NT2/D1 (cell line): Measurements from ENCODE around the gene TMEM115.

ENCODE experiments used
- SUZ12 ChIP-seq: IDR thresholded peaks from 2 replicates; pipeline ENCODE4 v1.6.1; 2011; ENCODE audit not compliant: insufficient read length, insufficient read depth; ENCODE audit errors: extremely low read depth
- YY1 ChIP-seq: IDR thresholded peaks from 2 replicates; pipeline ENCODE4 v1.6.1; 2011; ENCODE audit not compliant: insufficient read length, insufficient read depth
- ZNF274 ChIP-seq: IDR thresholded peaks from 2 replicates; pipeline ENCODE4 v1.6.1; 2011; ENCODE audit warnings: mild to moderate bottlenecking, low read depth, low read length

DNA sequence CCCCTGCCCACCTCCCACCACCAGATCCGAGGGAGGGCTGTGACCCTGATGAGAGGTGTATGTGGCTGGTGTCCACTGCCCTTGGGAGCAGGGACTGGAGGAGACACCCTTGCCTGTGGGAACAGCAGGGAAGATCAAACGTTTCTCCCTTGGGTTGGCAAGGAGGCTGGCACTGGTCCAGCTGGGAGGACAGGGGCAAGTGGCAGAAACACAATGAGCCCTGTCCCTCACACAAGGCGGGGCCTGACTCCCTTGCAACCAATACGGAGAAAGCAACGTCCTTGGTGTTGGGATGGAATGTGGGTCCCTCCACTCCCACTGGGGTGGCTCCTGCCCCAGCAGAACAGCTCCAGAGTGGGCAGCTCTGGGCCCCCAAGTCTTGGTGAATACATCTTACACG is 42.0 kb downstream of the TMEM115 start:
- TF ChIP-seq YY1 (no peak), SUZ12 (no peak), ZNF274 (no peak)
